PC-3 (cell line): ENCODE results near the gene CRIM1. TPM values are rescaled to one million over a fixed set of nuclear protein-coding genes. Genes with fewer than 3 reads are reported as not detected.
A peak's percentile ranks its signal among the peaks of the same experiment; 100 is the strongest.

Experiments used
- ATAC-seq: fragments of 200-7000 bp; cut with Tn5 transposase; 2 replicates; pipeline ENCODE4 v1.9.1; 2020; ENCODE audit warnings: mild to moderate bottlenecking, moderate library complexity
- BruUV-seq: library from RNA; stranded (reverse); fragments of 400-500 nt; replicated peaks from 2 replicates; lab custom pipeline; 2021; lab: Mats Ljungman, UMichigan
- CTCF ChIA-PET: fragments of 300-600 bp; sonication (Branson Sonifier 250); formaldehyde crosslinking; loops from one replicate; lab custom pipeline; 2022; ENCODE audit warnings: antibody characterized with exemption; lab: Charles Lee
- POLR2A ChIA-PET: fragments of 300-600 bp; sonication (Branson Sonifier 250); formaldehyde crosslinking; loops from one replicate; lab custom pipeline; 2022; ENCODE audit warnings: antibody characterized with exemption; ENCODE audit not compliant: unreplicated experiment; lab: Charles Lee
- DNase-seq: peaks from one replicate; pipeline ENCODE4 v3.0.0-alpha.2; 2015
- H2AFZ ChIP-seq: fragments of 300-600 bp; sonication (generic); 2 replicates; pipeline ENCODE4 v1.6.0; 2016; ENCODE audit warnings: antibody characterized with exemption, low read length
- H3F3A ChIP-seq: fragments of 300-600 bp; sonication (generic); one replicate; pipeline ENCODE4 v1.6.0; 2017; ENCODE audit warnings: antibody characterized with exemption, low read length, control low read depth, mild to moderate bottlenecking; ENCODE audit not compliant: unreplicated experiment
- H3K27ac ChIP-seq: fragments of 300-600 bp; sonication (generic); 2 replicates; pipeline ENCODE4 v1.5.1; 2016; ENCODE audit warnings: mild to moderate bottlenecking, low read length
- H3K27me3 ChIP-seq: fragments of 300-600 bp; sonication (generic); 2 replicates; pipeline ENCODE4 v1.6.1; 2016; ENCODE audit warnings: low read length, mixed read lengths
- H3K36me3 ChIP-seq: fragments of 300-600 bp; sonication (generic); 2 replicates; pipeline ENCODE4 v1.6.1; 2016; ENCODE audit warnings: low read depth, mixed run types, low read length, mixed read lengths
- H3K4me1 ChIP-seq: fragments of 300-600 bp; sonication (generic); 2 replicates; pipeline ENCODE4 v1.5.1; 2016; ENCODE audit warnings: low read length; ENCODE audit not compliant: insufficient read depth
- H3K4me2 ChIP-seq: fragments of 300-600 bp; sonication (generic); 2 replicates; pipeline ENCODE4 v1.6.0; 2016; ENCODE audit warnings: low read length
- H3K4me3 ChIP-seq: fragments of 300-600 bp; sonication (generic); 2 replicates; pipeline ENCODE4 v1.5.1; 2016; ENCODE audit warnings: mild to moderate bottlenecking, low read length, mixed read lengths
- H3K79me2 ChIP-seq: fragments of 300-600 bp; sonication (generic); 2 replicates; pipeline ENCODE4 v1.6.1; 2017; ENCODE audit warnings: low read length, mixed read lengths
- H3K9ac ChIP-seq: fragments of 300-600 bp; sonication (generic); 2 replicates; pipeline ENCODE4 v1.6.0; 2016; ENCODE audit warnings: mild to moderate bottlenecking, low read length
- H3K9me2 ChIP-seq: fragments of 300-600 bp; sonication (generic); replicated peaks from 2 replicates; pipeline ENCODE4 v1.6.1; 2016; ENCODE audit warnings: mixed run types, low read length, mixed read lengths
- H3K9me3 ChIP-seq: fragments of 300-600 bp; sonication (generic); 2 replicates; pipeline ENCODE4 v1.6.1; 2016; ENCODE audit warnings: low read length, mixed read lengths
- H4K20me1 ChIP-seq: fragments of 300-600 bp; sonication (generic); 2 replicates; pipeline ENCODE4 v1.6.1; 2016; ENCODE audit warnings: low read length, mixed read lengths
- CTCF ChIP-seq: fragments of 300-600 bp; sonication (generic); conservative IDR thresholded peaks from 2 replicates; pipeline ENCODE4 v1.5.1; 2017; ENCODE audit warnings: antibody characterized with exemption, low read depth, mild to moderate bottlenecking, low read length
- EZH2 ChIP-seq: fragments of 300-600 bp; sonication (generic); IDR thresholded peaks from one replicate; pipeline ENCODE4 v1.6.1; 2017; ENCODE audit warnings: antibody characterized with exemption, mild to moderate bottlenecking, low read length; ENCODE audit not compliant: unreplicated experiment
- EZH2phosphoT487 ChIP-seq: fragments of 300-600 bp; sonication (generic); IDR thresholded peaks from 2 replicates; pipeline ENCODE4 v1.6.1; 2018; ENCODE audit warnings: mild to moderate bottlenecking, antibody characterized with exemption, low read length, borderline replicate concordance
- intact Hi-C: fragments of 100-400 bp; cut with micrococcal nuclease; formaldehyde crosslinking; loops from 2 replicates; pipeline ENCODE4 v1.9.0; 2023
- total RNA-seq: library from RNA; depleted of rRNA; stranded (reverse); fragments of >200 nt; gene quantifications from 2 replicates; pipeline ENCODE4 v1.2.3, GENCODE V29; 2014

Gene CRIM1
- total RNA-seq, 1 experiment from 2014 or later: 70.7 TPM

- peaks cover 34% of the 10 kb centered on the region for H3K79me2 ChIP-seq
Observed at GRCh38 chr2:36459725-36460137, 104.2 kb downstream of the CRIM1 start.

GRCh38 chr2:36461039-36461681 lies 105.6 kb downstream of the CRIM1 start:
- Histone ChIP-seq H3K9me2 (no peaks in the 10 kb centered on the region), H3K4me2 (peak overlapping the region; percentile 68), H3K4me3 (peak overlapping the region; percentile 22; the same call in 1 of the 2 replicates), H2AFZ (no peak overlapping the region), H3F3A (no peaks in the 10 kb centered on the region), H3K4me1 (peaks cover 36% of the 10 kb centered on the region), H3K79me2 (peaks cover 29% of the 10 kb centered on the region), H3K9ac (peak overlapping the region; percentile 51), H3K36me3 (peaks cover 10% of the 10 kb centered on the region), H3K27me3 (no peaks in the 10 kb centered on the region), H3K9me3 (no peaks in the 10 kb centered on the region), H4K20me1 (no peaks in the 10 kb centered on the region), H3K27ac (peak overlapping the region; percentile 81)
- POLR2A ChIA-PET: interaction anchor here (0.8 kb wide), 1 partner anchor 112 kb away, joined by 5 read pairs; no protein-coding TSS in a partner anchor
- intact Hi-C loops: loop anchor here (1.0 to 5.0 kb wide), 5 partner anchors 17 to 204 kb away; no protein-coding TSS in a partner anchor
- no TSS peak for BruUV-seq
- TF ChIP-seq CTCF: no peak
- TF ChIP-seq EZH2: no peak
- no peak for TF ChIP-seq EZH2phosphoT487
- ATAC-seq (peak; percentile 91), DNase-seq (peak; percentile 92)
- CTCF ChIA-PET: interaction anchor here (1.0 kb wide), 1 partner anchor 108 kb away, joined by 4 read pairs; no protein-coding TSS in a partner anchor

More at GRCh38 chr2:36459725-36460137, 104.2 kb downstream of the CRIM1 start:
- no peaks in the 10 kb centered on the region for H3K9me2 ChIP-seq
- H3K4me3 ChIP-seq: no peak overlapping the region
- ATAC-seq: peak; percentile 71
- no peaks in the 10 kb centered on the region for H4K20me1 ChIP-seq
- no peak overlapping the region for H3K9ac ChIP-seq
- peak; percentile 81 for DNase-seq
- H2AFZ ChIP-seq: no peak overlapping the region
- no peak overlapping the region for H3K4me2 ChIP-seq
- no peaks in the 10 kb centered on the region for H3K9me3 ChIP-seq
- H3F3A ChIP-seq: no peaks in the 10 kb centered on the region
- ChIA-PET POLR2A (no interaction called here), CTCF (interaction anchor here (1.1 to 1.8 kb wide), 5 partner anchors 8 to 205 kb away, joined by 4 to 28 read pairs (median 7); no protein-coding TSS in a partner anchor)
- TF ChIP-seq EZH2phosphoT487: no peak
- TF ChIP-seq CTCF: peak; percentile 72
- peak overlapping the region; percentile 81 for H3K27ac ChIP-seq
- peaks cover 36% of the 10 kb centered on the region for H3K4me1 ChIP-seq
- no TSS peak for BruUV-seq
- H3K27me3 ChIP-seq: no peaks in the 10 kb centered on the region
- intact Hi-C loops: loop anchor here (1.0 to 5.0 kb wide), 4 partner anchors 45 to 205 kb away; no protein-coding TSS in a partner anchor
- H3K36me3 ChIP-seq: peaks cover 4% of the 10 kb centered on the region; the same call in 1 of the 2 replicates
